ENCODE measurements around the gene GTF3C5.
"Not testable (repeated sequence)": the region's sequence is repeated elsewhere in the genome, so short reads cannot be mapped to it uniquely, and the experiment has no call there.

GTF3C5 gene, protein sequence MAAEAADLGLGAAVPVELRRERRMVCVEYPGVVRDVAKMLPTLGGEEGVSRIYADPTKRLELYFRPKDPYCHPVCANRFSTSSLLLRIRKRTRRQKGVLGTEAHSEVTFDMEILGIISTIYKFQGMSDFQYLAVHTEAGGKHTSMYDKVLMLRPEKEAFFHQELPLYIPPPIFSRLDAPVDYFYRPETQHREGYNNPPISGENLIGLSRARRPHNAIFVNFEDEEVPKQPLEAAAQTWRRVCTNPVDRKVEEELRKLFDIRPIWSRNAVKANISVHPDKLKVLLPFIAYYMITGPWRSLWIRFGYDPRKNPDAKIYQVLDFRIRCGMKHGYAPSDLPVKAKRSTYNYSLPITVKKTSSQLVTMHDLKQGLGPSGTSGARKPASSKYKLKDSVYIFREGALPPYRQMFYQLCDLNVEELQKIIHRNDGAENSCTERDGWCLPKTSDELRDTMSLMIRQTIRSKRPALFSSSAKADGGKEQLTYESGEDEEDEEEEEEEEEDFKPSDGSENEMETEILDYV

GRCh38 chr9:133030317-133031129, at the start of gene GTF3C5:
GTF3C5 (plus strand) TSS chr9:133030997; CDS start chr9:133031012, 15 bp downstream.
- DNase-seq = peak; percentile 90

GRCh38 chr9:132982458-132982857, 48.3 kb upstream of the GTF3C5 start:
- DNase-seq = no peak

- DNase-seq = no peak
These were observed 47.2 kb upstream of the GTF3C5 start for GRCh38 chr9:132983491-132984201.

DNA sequence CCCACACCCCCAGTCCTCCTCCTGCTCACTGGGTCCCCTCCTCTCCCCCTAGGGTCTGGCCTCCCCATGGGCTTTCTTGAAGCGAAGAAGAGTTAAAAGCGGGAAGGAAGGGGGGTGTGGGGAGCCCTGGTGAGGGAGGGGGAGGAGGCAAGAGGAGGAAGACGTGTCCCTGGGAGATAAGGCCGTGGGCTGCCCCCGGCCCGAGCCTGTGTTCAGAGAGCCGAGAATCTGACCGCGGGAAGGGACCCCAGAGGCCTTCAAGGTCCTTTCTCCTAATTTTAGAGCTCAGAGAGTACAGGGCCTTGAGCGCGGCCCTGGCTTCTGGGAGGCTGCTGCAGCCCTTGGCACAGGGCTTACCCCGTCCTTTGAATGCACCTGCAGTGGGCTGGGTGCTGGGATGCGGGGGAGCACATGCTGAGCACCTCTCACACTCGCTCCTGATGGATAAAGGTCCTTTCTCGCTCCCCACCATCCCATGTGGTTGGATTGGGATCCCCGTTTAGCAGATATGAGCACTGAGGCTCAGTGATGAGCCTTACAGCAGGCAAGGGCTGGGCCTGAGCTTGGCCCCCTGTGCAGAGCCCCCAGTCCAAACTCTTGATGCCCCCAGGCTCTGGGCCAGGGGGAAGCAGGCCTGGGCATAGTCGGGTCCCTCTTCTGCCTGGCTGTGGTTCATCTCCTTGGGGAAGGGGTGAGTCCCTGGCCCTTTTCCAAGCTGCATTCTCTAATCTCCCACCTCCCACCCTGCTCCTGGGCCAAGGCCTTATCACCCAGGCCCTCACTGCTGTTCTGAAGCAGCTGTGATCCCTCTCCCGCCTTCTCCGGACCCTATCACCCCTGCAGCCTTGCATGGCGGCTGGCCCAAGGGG, 46.4 kb upstream of the GTF3C5 start:
- DNase-seq = no peak

- DNase-seq = no peak
These were observed 45.8 kb upstream of the GTF3C5 start for GRCh38 chr9:132985071-132985350.

DNA sequence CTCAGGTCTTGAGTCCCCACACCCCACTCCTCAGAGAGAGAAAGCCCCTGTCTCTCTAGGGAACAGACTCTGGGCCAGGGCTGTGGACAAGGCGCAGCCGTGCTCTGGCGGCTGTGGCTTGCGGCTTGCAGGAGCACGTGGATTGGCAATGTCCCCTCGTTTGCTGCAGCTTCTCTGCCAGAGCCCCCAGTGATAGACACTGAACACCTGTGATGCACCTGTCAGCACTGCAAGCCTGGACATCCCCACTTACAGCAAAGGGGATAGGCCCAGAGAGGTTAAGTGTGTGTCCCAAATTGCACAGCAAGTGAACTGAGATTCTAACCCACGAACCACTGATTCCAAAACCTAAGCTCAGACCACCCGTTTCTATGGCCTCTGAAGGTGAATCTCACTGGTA, 45.3 kb upstream of the GTF3C5 start:
- DNase-seq = no peak

DNA sequence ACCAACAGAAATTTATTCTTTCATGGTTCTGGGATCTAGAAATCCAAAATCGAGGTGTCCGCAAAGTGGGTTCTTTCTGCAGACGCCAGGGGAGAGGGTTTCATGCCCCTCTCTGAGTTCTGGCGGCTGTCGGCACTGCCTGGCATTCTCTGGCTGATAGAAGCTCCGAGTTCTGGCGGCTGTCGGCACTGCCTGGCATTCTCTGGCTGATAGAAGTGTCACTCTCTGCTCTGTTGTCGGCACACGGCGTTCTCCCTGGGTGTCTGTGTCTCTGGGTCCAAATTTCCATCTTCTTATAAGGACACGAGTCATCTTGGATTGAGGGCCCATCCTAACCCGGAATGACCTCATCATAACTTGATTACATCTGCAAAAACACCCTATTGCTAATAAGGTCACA, 44.7 kb upstream of the GTF3C5 start:
- no peak for DNase-seq

DNA sequence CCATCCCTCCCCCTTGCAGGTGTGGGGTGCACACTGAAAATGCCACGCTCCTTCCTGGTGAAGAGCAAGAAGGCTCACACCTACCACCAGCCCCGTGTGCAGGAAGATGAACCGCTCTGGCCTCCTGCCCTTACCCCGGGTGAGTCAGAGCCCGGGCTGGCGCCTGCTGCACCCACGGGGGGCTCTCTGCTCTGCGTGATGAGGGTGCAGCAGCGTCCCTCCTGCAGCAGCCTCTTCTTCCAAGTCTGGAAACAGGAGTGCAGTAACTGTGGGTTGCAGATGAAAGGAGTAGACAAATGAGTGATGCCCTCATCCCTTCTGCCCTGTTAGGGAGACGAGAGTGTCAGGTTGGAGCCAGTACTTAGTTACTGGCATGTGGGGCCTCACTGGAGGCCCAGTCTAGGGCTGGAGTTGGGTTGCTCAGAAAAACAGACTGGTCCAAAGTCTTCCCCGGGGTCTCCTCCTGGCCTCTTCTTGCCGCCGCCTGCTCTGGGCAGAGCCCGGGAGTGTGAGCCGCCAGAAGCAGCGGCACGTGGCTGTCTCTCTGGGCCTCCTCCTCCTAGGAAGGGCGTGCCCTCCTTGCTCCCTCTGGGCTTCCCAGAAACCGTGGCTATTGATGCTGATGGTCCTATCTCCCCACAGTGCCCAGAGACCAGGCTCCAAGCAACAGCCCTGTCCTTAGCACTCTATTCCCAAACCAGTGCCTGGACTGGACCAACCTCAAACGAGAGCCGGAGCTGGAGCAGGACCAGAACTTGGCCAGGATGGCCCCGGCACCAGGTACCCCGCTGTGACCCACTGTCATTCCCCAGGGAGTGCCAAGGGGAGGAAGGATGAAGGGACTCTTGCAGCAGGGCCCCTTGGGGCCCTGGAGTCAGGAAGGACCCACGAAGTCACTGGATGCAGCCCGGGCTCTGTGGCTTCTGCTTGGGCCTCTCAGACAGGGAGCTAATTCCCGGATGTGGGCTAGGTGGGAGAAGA, 43.9 kb upstream of the GTF3C5 start:
- DNase-seq = no peak

DNA sequence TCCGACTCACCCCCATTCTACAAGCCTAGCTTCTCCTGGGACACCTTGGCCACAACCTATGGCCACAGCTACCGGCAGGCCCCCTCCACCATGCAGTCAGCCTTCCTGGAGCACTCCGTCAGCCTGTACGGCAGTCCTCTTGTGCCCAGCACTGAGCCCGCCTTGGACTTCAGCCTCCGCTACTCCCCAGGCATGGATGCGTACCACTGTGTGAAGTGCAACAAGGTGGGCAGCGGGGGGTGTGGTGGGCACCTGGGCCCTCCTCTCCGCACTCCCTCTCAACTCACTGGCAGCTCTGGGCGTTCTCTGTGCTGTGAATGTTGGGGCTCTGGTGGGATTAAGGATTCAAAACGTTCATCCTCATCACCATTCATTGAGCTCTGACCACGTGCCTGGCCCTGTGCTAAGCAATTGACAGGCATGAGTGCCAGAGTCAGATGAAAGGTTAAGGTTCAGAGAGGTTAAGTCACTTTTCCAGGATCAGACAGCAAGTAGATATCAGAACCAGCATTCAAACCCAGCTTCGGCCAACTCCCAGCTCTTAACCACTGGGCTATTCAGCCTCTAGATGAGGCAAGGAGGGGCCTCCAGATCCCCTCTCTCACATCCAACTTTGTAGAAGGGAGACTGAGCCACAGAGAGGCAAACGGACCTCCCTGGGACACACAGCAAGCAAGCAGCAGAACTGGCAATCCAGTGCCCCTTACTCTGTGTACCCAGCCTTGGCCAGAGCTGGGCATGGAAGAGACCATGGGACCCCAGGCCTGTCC, 42.4 kb upstream of the GTF3C5 start:
- no peak for DNase-seq

- no peak for DNase-seq
These were observed 41.8 kb upstream of the GTF3C5 start for GRCh38 chr9:132989014-132989310.

- DNase-seq = no peak
These were observed 41.3 kb upstream of the GTF3C5 start for GRCh38 chr9:132989414-132989996.

GRCh38 chr9:132989998-132990557, 40.7 kb upstream of the GTF3C5 start:
- not testable (repeated sequence) for DNase-seq

GRCh38 chr9:132990781-132991180, 40.0 kb upstream of the GTF3C5 start:
- no peak for DNase-seq

GRCh38 chr9:132991351-132992300, 39.2 kb upstream of the GTF3C5 start:
- DNase-seq = no peak

- no peak for DNase-seq
These were observed 37.3 kb upstream of the GTF3C5 start for GRCh38 chr9:132993511-132993939.

GRCh38 chr9:132994410-132995120, 36.2 kb upstream of the GTF3C5 start:
- no peak for DNase-seq

DNA sequence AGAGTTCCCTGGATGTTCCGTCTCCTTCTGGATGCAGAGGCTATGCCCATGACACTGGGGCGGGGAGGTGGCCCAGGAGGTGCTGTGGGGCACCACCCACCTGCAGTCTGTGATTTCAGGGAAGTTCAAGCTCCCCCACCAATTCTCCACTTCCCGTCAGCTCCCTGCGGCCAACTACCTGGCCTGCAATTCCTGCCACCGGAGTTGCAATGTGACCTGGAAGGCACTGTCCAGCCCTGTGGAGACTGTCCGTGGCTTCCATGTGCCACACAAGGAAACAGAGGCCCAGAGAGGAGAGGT, 35.7 kb upstream of the GTF3C5 start:
- DNase-seq = no peak

GRCh38 chr9:132995879-132996278, 34.9 kb upstream of the GTF3C5 start:
- no peak for DNase-seq
